SW480 (cell line): Measurements from ENCODE around the gene ACYP2.

Experiments
- DNase-seq: peaks from one replicate; pipeline ENCODE4 v3.0.0-alpha.2; 2016; ENCODE audit warnings: low spot score

Gene ACYP2

GRCh38 chr2:54329482-54330161, 214.2 kb downstream of the ACYP2 start:
- DNase-seq: no peak

GRCh38 chr2:54330162-54330925, 214.9 kb downstream of the ACYP2 start:
- peak; percentile 96 for DNase-seq

- no peak for DNase-seq
Observed at GRCh38 chr2:54330926-54331835, 215.8 kb downstream of the ACYP2 start.

GRCh38 chr2:54332386-54332785, 217.0 kb downstream of the ACYP2 start:
- no peak for DNase-seq

GRCh38 chr2:54336136-54336976, 220.9 kb downstream of the ACYP2 start:
- DNase-seq: no peak

- DNase-seq: no peak
Observed at GRCh38 chr2:54336977-54337255, 221.5 kb downstream of the ACYP2 start.

GRCh38 chr2:54341656-54342055, 226.2 kb downstream of the ACYP2 start:
- no peak for DNase-seq

- no peak for DNase-seq
Observed at GRCh38 chr2:54342603-54343002, 227.2 kb downstream of the ACYP2 start.

- no peak for DNase-seq
Observed at GRCh38 chr2:54347622-54348021, 232.2 kb downstream of the ACYP2 start.

- DNase-seq: no peak
Observed at GRCh38 chr2:54348646-54349045, 233.2 kb downstream of the ACYP2 start.

GRCh38 chr2:54350426-54350825, 235.0 kb downstream of the ACYP2 start:
- DNase-seq: no peak

GRCh38 chr2:54353216-54353615, 237.8 kb downstream of the ACYP2 start:
- no peak for DNase-seq
